HG02623 (cell line): Measurements from ENCODE around the gene MON1B.
"Not testable (repeated sequence)": the region's sequence is repeated elsewhere in the genome, so short reads cannot be mapped to it uniquely, and the experiment has no call there.

Experiments
- ATAC-seq: cut with Tn5 transposase; IDR thresholded peaks from one replicate; pipeline ENCODE4 v1.9.1; 2021; ENCODE audit warnings: moderate library complexity; ENCODE audit not compliant: unreplicated experiment

Gene MON1B

DNA sequence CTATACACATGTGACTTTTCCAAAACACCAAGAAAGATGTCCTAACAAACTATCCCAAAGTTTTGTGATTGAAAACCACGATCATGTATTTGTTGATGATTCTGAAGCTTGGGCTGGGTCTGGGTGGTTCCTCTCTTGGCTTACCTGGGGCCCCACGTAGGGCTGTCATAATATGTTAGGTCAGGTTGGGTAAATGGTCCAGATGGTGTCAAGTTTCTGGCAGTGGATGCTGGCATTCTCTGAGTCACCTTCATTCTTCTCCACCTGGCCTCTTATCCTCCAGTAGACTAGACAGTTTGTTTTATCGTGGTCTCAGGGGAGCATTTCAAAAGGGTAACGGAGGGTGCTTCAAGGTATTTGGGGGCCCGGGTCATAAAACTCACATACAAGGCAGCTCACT is 47.6 kb downstream of the MON1B start:
- ATAC-seq, result no peak

DNA sequence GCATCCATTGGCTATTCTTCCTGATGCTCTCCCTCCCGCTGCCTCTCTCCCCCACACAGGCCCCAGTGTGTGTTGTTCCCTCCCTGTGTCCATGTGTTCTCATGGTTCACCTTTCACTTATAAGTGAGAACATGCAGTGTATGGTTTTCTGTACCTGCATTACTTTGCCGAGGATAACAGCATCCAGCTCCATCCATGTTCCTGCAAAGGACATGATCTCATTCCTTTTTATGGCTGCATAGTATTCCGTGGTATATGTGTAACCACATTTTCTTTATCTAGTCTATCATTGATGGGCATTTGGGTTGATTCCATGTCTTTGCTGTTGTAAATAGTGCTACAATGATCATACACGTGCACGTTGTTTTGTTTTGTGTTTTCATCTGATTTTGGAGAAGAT is 51.5 kb downstream of the MON1B start:
- not testable (repeated sequence) for ATAC-seq

DNA sequence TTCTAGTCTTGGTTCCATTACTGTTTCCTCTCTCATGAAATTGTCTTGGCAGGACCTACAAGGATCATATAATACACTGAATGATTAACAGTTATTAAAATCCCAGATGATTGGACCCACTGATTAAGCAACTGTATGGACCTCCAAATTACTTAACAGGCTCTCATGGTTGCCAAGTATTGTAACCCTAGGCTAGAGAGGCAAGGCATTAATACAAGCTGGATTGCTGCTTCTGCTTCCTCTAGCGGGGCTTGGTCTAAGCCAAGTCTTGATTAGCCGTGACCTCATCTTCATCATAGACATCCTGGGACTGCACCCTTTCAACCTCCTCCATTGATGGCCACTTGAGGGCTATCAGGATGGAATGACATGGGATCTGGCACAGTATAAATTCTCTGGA is 55.2 kb downstream of the MON1B start:
- no peak for ATAC-seq

DNA sequence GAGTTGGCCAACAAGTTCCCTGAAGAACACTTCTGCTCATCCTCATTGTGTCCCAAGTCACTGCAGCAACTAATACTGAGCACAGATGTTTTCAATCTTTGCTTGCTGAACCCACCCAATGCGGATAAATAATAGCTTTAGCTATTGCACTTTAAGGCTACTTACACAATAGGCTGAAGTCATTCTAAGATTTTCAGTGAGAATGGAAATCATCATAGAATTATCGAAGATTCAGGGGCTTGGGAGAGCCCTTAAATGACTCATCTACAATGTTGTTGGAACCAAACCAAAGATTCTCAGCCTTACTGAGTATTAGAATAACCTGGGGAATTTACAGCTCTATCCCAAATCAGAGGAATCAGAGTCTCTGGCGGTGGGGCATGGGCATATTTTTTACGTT is 59.4 kb downstream of the MON1B start:
- ATAC-seq, result no peak
